Common myeloid progenitor, CD34-positive (primary cell): ENCODE measurements around the gene PRKCZ.
"Not testable (repeated sequence)": the region's sequence is repeated elsewhere in the genome, so short reads cannot be mapped to it uniquely, and the experiment has no call there.

ENCODE experiments used
- CTCF ChIA-PET: fragments of 350-600 bp; sonication (Branson Sonifier 250); formaldehyde crosslinking; loops from one replicate; lab custom pipeline; 2021; ENCODE audit warnings: antibody characterized with exemption; lab: Charles Lee
- POLR2A ChIA-PET: fragments of 350-600 bp; sonication (Branson Sonifier 250); formaldehyde crosslinking; loops from one replicate; lab custom pipeline; 2021; ENCODE audit warnings: antibody characterized with exemption; lab: Charles Lee
- DNase-seq, 3 donors: peaks; one replicate each; pipeline versions ENCODE4 v3.0.0 to v3.0.0-alpha.2; 2013
- H3K27ac ChIP-seq, 2 experiments: 1 replicate in 1 of 2; 2 replicates in 1 of 2; pipeline ENCODE4 v1.7.0; 2013; ENCODE audit warnings: inconsistent platforms in 2 of 2, low read length in 2 of 2, mild to moderate bottlenecking in 2 of 2, low read depth in 1 of 2, moderate library complexity in 1 of 2; ENCODE audit not compliant: severe bottlenecking in 2 of 2, insufficient read depth in 1 of 2, poor library complexity in 1 of 2
- H3K27me3 ChIP-seq, 5 experiments: replicated peaks in 2 of 5; 1 replicate in 3 of 5; 2 replicates in 2 of 5; pipeline versions ENCODE4 v1.6.1 to v1.7.0; 2013; ENCODE audit warnings: low read length in 4 of 5, mild to moderate bottlenecking in 2 of 5, moderate library complexity in 2 of 5, inconsistent platforms in 1 of 5; ENCODE audit not compliant: insufficient read depth in 5 of 5, control insufficient read depth in 4 of 5
- H3K36me3 ChIP-seq, 4 experiments: 1 replicate in 2 of 4; 2 replicates in 2 of 4; pipeline versions ENCODE4 v1.6.1 to v1.7.0; 2013; ENCODE audit warnings: low read length in 3 of 4, control low read depth in 1 of 4, mild to moderate bottlenecking in 1 of 4; ENCODE audit not compliant: control insufficient read depth in 4 of 4, insufficient read depth in 4 of 4
- H3K4me1 ChIP-seq, 4 experiments: 1 replicate in 3 of 4; 2 replicates in 1 of 4; pipeline versions ENCODE4 v1.6.1 to v1.7.1; 2013; ENCODE audit warnings: low read length in 3 of 4, mild to moderate bottlenecking in 3 of 4, control low read depth in 1 of 4, inconsistent platforms in 1 of 4, moderate library complexity in 1 of 4; ENCODE audit not compliant: control insufficient read depth in 4 of 4, insufficient read depth in 4 of 4; ENCODE audit errors: control extremely low read depth in 1 of 4
- H3K4me3 ChIP-seq, 7 experiments: 1 replicate in 4 of 7; 2 replicates in 3 of 7; pipeline versions ENCODE4 v1.5.1 to v1.7.0; 2013; ENCODE audit warnings: mild to moderate bottlenecking in 7 of 7, low read length in 6 of 7, moderate library complexity in 6 of 7, inconsistent platforms in 2 of 7, low read depth in 2 of 7, control low read depth in 1 of 7; ENCODE audit not compliant: insufficient read depth in 4 of 7, control insufficient read depth in 1 of 7; ENCODE audit errors: extremely low read depth in 1 of 7
- H3K9me3 ChIP-seq, 5 experiments: 1 replicate in 4 of 5; 2 replicates in 1 of 5; pipeline versions ENCODE4 v1.6.1 to v1.7.1; 2013; ENCODE audit warnings: low read length in 4 of 5, mild to moderate bottlenecking in 2 of 5, inconsistent platforms in 1 of 5, low read depth in 1 of 5, moderate library complexity in 1 of 5; ENCODE audit not compliant: control insufficient read depth in 4 of 5, insufficient read depth in 2 of 5; ENCODE audit errors: control extremely low read depth in 1 of 5
- WGBS: methylation state at CpG from one replicate; pipeline ENCODE4 v1.1.5; 2013; ENCODE audit not compliant: insufficient coverage; 5-methylcytosine and 5-hydroxymethylcytosine counted together

PRKCZ gene

DNA sequence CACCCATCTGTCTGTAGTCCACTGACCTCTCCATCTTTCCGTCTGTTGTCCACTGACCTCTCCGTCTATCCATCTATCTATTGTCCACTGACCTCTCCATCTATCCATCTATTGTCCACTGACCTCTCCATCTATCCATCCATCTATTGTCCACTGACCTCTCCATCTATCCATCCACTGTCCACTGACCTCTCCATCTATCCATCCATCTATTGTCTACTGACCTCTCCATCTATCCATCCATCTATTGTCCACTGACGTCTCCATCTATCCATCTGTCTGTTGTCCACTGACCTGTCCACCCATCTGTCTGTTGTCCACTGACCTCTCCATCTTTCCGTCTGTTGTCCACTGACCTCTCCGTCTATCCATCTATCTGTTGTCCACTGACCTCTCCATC is 97.7 kb downstream of the PRKCZ start:
- 92% methylated on average over 2 of the region's 5 CpGs for WGBS
- H3K9me3 ChIP-seq, DNase-seq, H3K27ac ChIP-seq, CTCF ChIA-PET, POLR2A ChIA-PET, H3K4me3 ChIP-seq, H3K27me3 ChIP-seq: not testable (repeated sequence)
- peaks cover 0 to 11% (median 5%) of the 10 kb centered on the region in 4 experiments for H3K4me1 ChIP-seq
- peaks cover 0 to 43% (median 3%) of the 10 kb centered on the region in 4 experiments for H3K36me3 ChIP-seq

DNA sequence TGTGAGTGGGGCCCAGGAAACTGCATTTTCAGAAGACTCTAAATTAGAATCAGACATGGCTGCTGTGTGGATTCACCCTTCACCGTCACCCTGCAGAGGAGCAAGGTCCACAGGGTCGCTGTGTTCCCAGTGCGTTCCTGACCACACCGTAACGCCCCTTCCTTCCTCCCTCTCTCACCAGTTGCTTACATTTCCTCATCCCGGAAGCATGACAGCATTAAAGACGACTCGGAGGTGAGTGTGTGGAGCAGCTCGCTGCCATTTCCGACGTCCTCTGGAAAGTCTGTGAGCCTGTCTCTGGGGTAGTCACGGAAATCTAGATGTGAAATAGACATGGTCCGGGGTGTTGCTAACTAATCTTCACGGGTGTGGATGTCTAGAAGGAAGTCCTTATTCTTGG is 98.5 kb downstream of the PRKCZ start:
- H3K27me3 ChIP-seq: no peaks in the 10 kb centered on the region
- WGBS: 55% methylated on average over 14 of the region's 14 CpGs
- H3K4me1 ChIP-seq: peaks cover 0 to 11% (median 5%) of the 10 kb centered on the region in 4 experiments
- no peak overlapping the region for H3K4me3 ChIP-seq
- CTCF ChIA-PET: interaction anchor here (0.9 to 5.3 kb wide), 3 partner anchors 9 to 58 kb away, joined by 3 to 25 read pairs (median 3); no protein-coding TSS in a partner anchor
- H3K9me3 ChIP-seq: no peaks in the 10 kb centered on the region
- peaks cover 0 to 50% (median 6%) of the 10 kb centered on the region in 4 experiments for H3K36me3 ChIP-seq
- DNase-seq: peak in 2 of 3 donors; percentile 56 to 62
- POLR2A ChIA-PET: no interaction called here
- H3K27ac ChIP-seq: no peak overlapping the region

DNA sequence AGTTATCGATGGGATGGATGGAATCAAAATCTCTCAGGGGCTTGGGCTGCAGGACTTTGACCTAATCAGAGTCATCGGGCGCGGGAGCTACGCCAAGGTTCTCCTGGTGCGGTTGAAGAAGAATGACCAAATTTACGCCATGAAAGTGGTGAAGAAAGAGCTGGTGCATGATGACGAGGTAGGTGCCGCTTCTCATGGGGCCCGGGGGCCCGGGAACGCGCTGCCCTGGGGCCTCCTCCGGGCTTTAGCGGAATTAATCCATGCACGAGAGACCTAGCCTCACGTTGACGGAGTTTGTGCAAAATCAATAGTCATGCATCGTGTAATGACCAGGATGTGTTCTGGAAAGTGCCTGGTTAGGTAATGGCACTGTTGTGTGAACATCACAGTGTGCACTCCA is 100.6 kb downstream of the PRKCZ start:
- H3K4me3 ChIP-seq: no peak overlapping the region
- POLR2A ChIA-PET: no interaction called here
- no peak overlapping the region for H3K27ac ChIP-seq
- peaks cover 0 to 63% (median 6%) of the 10 kb centered on the region in 4 experiments for H3K36me3 ChIP-seq
- no peaks in the 10 kb centered on the region for H3K9me3 ChIP-seq
- no peaks in the 10 kb centered on the region for H3K27me3 ChIP-seq
- DNase-seq: no peak
- peaks cover 0 to 11% (median 5%) of the 10 kb centered on the region in 4 experiments for H3K4me1 ChIP-seq
- WGBS: 88% methylated on average over 14 of the region's 19 CpGs
- CTCF ChIA-PET: interaction anchor here (1.2 to 5.3 kb wide), 2 partner anchors 11 to 24 kb away, joined by 4 to 25 read pairs; no protein-coding TSS in a partner anchor

DNA sequence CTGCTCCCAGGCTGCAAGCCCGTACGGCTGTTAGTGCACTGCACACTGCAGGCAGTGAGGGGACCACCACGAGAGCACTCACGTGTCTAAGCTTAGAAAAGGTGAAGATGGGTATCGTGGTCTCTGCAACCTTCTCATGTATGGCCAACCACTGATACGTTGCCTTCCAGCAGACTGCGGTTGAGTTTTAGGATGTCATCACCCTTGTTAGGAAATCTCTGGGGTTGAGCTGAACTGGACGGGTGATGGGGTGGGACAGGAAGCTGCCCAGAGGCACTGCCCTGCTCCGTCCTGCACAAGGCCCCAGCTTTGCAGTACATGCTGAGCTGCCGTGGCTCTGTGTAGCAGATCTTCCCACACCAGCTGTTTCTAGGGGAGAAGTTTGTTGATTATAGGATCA is 101.0 kb downstream of the PRKCZ start:
- Histone ChIP-seq H3K27me3 (no peaks in the 10 kb centered on the region), H3K27ac (no peak overlapping the region), H3K4me1 (peaks cover 0 to 11% (median 5%) of the 10 kb centered on the region in 4 experiments), H3K9me3 (no peaks in the 10 kb centered on the region), H3K36me3 (peaks cover 0 to 63% (median 8%) of the 10 kb centered on the region in 4 experiments), H3K4me3 (no peak overlapping the region)
- 98% methylated on average over 10 of the region's 10 CpGs for WGBS
- ChIA-PET CTCF (interaction anchor here (1.2 to 5.3 kb wide), 2 partner anchors 11 to 23 kb away, joined by 4 to 25 read pairs; no protein-coding TSS in a partner anchor), POLR2A (no interaction called here)
- peak in 1 of 3 donors; percentile 14 for DNase-seq

DNA sequence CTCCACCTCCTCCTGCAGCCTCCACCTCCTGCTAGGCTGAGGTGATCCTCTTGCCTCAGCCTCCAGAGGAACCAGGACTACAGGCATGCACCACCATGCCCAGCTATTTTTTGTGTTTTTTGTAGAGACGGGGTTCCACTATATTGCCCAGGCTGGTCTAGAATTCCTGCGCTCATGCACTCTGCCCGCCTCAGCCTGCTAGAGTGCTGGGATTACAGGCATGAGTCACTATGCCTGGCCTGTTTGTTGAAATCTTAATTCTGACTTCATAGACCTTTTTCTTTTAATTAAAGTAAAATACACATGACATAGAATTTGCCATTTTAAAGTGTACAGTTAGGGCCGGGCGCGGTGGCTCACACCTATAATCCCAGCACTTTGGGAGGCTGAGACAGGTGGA is 101.7 kb downstream of the PRKCZ start:
- H3K27ac ChIP-seq: no peak overlapping the region
- no peaks in the 10 kb centered on the region for H3K27me3 ChIP-seq
- no peak for DNase-seq
- POLR2A ChIA-PET: no interaction called here
- H3K4me1 ChIP-seq: peaks cover 0 to 11% (median 5%) of the 10 kb centered on the region in 4 experiments
- no peaks in the 10 kb centered on the region for H3K9me3 ChIP-seq
- H3K4me3 ChIP-seq: no peak overlapping the region
- CTCF ChIA-PET: interaction anchor here (5.3 kb wide), 1 partner anchor 12 kb away, joined by 25 read pairs; no protein-coding TSS in a partner anchor
- peaks cover 0 to 63% (median 9%) of the 10 kb centered on the region in 4 experiments for H3K36me3 ChIP-seq
- 80% methylated on average over 1 of the region's 6 CpGs for WGBS

DNA sequence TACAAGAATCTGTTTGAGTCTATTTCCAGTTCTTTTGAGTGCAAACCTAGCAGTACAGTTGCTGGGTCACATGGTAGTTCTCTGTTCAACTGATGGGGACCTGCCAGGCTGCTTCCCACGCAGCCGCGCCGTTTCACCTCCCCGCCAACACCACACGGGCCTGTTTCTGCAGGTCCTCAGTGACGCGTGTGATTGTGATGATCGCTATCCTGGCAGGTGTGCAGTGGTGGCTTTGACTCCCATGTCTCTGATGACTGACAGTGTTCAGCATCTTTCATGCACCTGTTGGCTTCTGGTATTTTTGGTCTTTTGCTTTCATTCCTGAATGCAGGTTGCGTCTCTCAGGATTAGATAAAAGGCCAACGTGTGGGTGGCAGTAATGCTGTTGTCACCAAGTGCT is 102.7 kb downstream of the PRKCZ start:
- no peak overlapping the region for H3K27ac ChIP-seq
- 96% methylated on average over 11 of the region's 11 CpGs for WGBS
- ChIA-PET CTCF (interaction anchor here (5.3 kb wide), 1 partner anchor 13 kb away, joined by 25 read pairs; no protein-coding TSS in a partner anchor), POLR2A (no interaction called here)
- H3K27me3 ChIP-seq: no peaks in the 10 kb centered on the region
- peaks cover 0 to 61% (median 7%) of the 10 kb centered on the region in 4 experiments for H3K36me3 ChIP-seq
- peaks cover 0 to 11% (median 5%) of the 10 kb centered on the region in 4 experiments for H3K4me1 ChIP-seq
- H3K9me3 ChIP-seq: no peaks in the 10 kb centered on the region
- no peak for DNase-seq
- no peak overlapping the region for H3K4me3 ChIP-seq

DNA sequence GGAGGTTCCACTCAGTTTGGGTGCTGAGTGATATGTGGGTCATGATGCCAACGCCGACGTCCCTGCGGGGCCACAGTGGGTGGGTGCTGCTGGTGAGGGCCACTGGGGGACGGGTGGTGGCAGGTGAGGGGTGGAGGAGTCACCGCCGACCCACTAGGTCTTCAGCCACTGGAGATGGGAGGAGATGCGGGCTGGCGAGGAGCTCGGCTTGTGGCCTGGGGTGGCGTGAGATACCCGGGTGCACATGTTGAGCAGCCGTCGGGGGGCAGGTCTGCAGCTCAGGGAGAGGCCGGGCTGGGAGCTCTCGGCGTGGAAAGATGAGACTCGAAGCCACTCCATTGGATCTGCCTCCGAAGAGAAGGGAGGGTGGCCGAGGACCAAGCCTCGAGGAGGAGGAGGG is 103.8 kb downstream of the PRKCZ start:
- Histone ChIP-seq H3K27ac (no peak overlapping the region), H3K4me1 (peaks cover 0 to 4% (median under 1%) of the 10 kb centered on the region in 4 experiments)
- CTCF ChIA-PET: interaction anchor here (0.7 to 1.6 kb wide), 4 partner anchors 8 to 118 kb away, joined by 3 to 6 read pairs (median 4); no protein-coding TSS in a partner anchor

More for the DNA sequence above, 103.8 kb downstream of the PRKCZ start:
- 97% methylated on average over 20 of the region's 21 CpGs for WGBS
- DNase-seq: no peak
- no peak overlapping the region for H3K4me3 ChIP-seq
- POLR2A ChIA-PET: no interaction called here
- peaks cover 0 to 57% (median 7%) of the 10 kb centered on the region in 4 experiments for H3K36me3 ChIP-seq
- H3K9me3 ChIP-seq: no peaks in the 10 kb centered on the region
- no peaks in the 10 kb centered on the region for H3K27me3 ChIP-seq
